GM23338 (cell line): Measurements from ENCODE around the gene PHF23. TPM values are rescaled to one million over a fixed set of nuclear protein-coding genes. Genes with fewer than 3 reads are reported as not detected.
A peak's percentile ranks its signal among the peaks of the same experiment; 100 is the strongest.

Experiments
- ATAC-seq: fragments of 200-7000 bp; cut with Tn5 transposase; 3 replicates; pipeline ENCODE4 v1.9.1; 2020
- DNase-seq: peaks from one replicate; pipeline ENCODE4 v3.0.0-alpha.2; 2015; ENCODE audit warnings: low spot score
- H2AFZ ChIP-seq: fragments of 200-600 bp; sonication (generic); 2 replicates; pipeline ENCODE4 v1.8.0; 2016; ENCODE audit warnings: antibody characterized with exemption, mild to moderate bottlenecking, moderate library complexity
- H3F3A ChIP-seq: fragments of 200-600 bp; sonication (generic); replicated peaks from 2 replicates; pipeline ENCODE4 v1.8.0; 2017; ENCODE audit warnings: antibody characterized with exemption, mixed run types, low read depth
- H3K27ac ChIP-seq: fragments of 200-600 bp; sonication (generic); 2 replicates; pipeline ENCODE4 v1.6.1; 2016; ENCODE audit warnings: low read depth
- H3K27me3 ChIP-seq: fragments of 200-600 bp; sonication (generic); 2 replicates; pipeline ENCODE4 v1.8.0; 2016; ENCODE audit warnings: mild to moderate bottlenecking, mixed run types, moderate library complexity; ENCODE audit not compliant: insufficient read depth
- H3K36me3 ChIP-seq: fragments of 200-600 bp; sonication (generic); 2 replicates; pipeline ENCODE4 v1.8.0; 2016; ENCODE audit warnings: mild to moderate bottlenecking; ENCODE audit not compliant: insufficient read depth
- H3K4me1 ChIP-seq: fragments of 200-600 bp; sonication (generic); 2 replicates; pipeline ENCODE4 v1.8.0; 2016; ENCODE audit warnings: mild to moderate bottlenecking, moderate library complexity; ENCODE audit not compliant: insufficient read depth
- H3K4me2 ChIP-seq: fragments of 200-600 bp; sonication (generic); 2 replicates; pipeline ENCODE4 v1.7.1; 2017; ENCODE audit warnings: mixed run types
- H3K4me3 ChIP-seq: fragments of 200-600 bp; sonication (generic); 2 replicates; pipeline ENCODE4 v1.6.1; 2016; ENCODE audit warnings: mixed run types
- H3K79me2 ChIP-seq: fragments of 200-600 bp; sonication (generic); replicated peaks from 2 replicates; pipeline ENCODE4 v1.8.0; 2017; ENCODE audit warnings: mild to moderate bottlenecking; ENCODE audit not compliant: insufficient read depth
- H3K9me2 ChIP-seq: fragments of 200-600 bp; sonication (generic); 2 replicates; pipeline ENCODE4 v1.8.0; 2017; ENCODE audit not compliant: insufficient read depth
- H4K20me1 ChIP-seq: fragments of 200-600 bp; sonication (generic); replicated peaks from 2 replicates; pipeline ENCODE4 v1.8.0; 2017; ENCODE audit warnings: mild to moderate bottlenecking; ENCODE audit not compliant: insufficient read depth
- H3K27ac Mint-ChIP-seq: 2 replicates; pipeline ENCODE4 v1.8.0; 2020; ENCODE audit warnings: inconsistent platforms, mild to moderate bottlenecking, moderate library complexity, mixed read lengths
- H3K27me3 Mint-ChIP-seq: 3 replicates; pipeline ENCODE4 v1.8.0; 2022; ENCODE audit warnings: low read depth, mild to moderate bottlenecking, moderate library complexity, mixed read lengths, inconsistent platforms; ENCODE audit not compliant: insufficient read depth, poor library complexity
- H3K36me3 Mint-ChIP-seq: 3 replicates; pipeline ENCODE4 v1.8.0; 2021; ENCODE audit warnings: low read depth, mild to moderate bottlenecking, inconsistent platforms, moderate library complexity, mixed read lengths
- H3K4me1 Mint-ChIP-seq: 3 replicates; pipeline ENCODE4 v1.8.0; 2020; ENCODE audit warnings: mild to moderate bottlenecking, inconsistent platforms, mixed read lengths
- H3K4me3 Mint-ChIP-seq: 3 replicates; pipeline ENCODE4 v1.8.0; 2021; ENCODE audit warnings: moderate library complexity, mild to moderate bottlenecking, inconsistent platforms, mixed read lengths
- H3K9me3 Mint-ChIP-seq: 3 replicates; pipeline ENCODE4 v1.8.0; 2020; ENCODE audit warnings: moderate library complexity, mild to moderate bottlenecking, inconsistent platforms, mixed read lengths
- CREB1 ChIP-seq: fragments of 250-450 bp; sonication (Bioruptor Pico); IDR thresholded peaks from 2 replicates; pipeline ENCODE4 v1.5.0; 2020; ENCODE audit warnings: low read depth, mild to moderate bottlenecking, moderate library complexity
- CTCF ChIP-seq, 2 experiments: fragments of 200-600 bp in 1 of 2; sonication (generic) in 1 of 2; conservative IDR thresholded peaks; 2 replicates each; pipeline versions ENCODE4 v1.5.1 to v1.6.1; 2016 to 2017; ENCODE audit warnings: antibody characterized with exemption in 2 of 2, low read depth in 2 of 2, mild to moderate bottlenecking in 2 of 2, moderate library complexity in 1 of 2
- ETS1 ChIP-seq: IDR thresholded peaks from 2 replicates; pipeline ENCODE4 v1.6.1; 2016; ENCODE audit warnings: antibody characterized with exemption
- EZH2 ChIP-seq: fragments of 200-600 bp; sonication (generic); IDR thresholded peaks from one replicate; pipeline ENCODE4 v1.8.0; 2017; ENCODE audit warnings: antibody characterized with exemption, mild to moderate bottlenecking, low read depth; ENCODE audit not compliant: unreplicated experiment
- EZH2phosphoT487 ChIP-seq: fragments of 200-600 bp; sonication (generic); IDR thresholded peaks from one replicate; pipeline ENCODE4 v1.8.1; 2018; ENCODE audit warnings: antibody characterized with exemption; ENCODE audit not compliant: unreplicated experiment
- JUNB ChIP-seq: IDR thresholded peaks from one replicate; pipeline ENCODE4 v1.6.1; 2016; ENCODE audit warnings: antibody characterized with exemption; ENCODE audit not compliant: unreplicated experiment
- NANOG ChIP-seq: IDR thresholded peaks from 2 replicates; pipeline ENCODE4 v1.6.1; 2016; ENCODE audit warnings: antibody characterized with exemption, borderline replicate concordance
- POLR2AphosphoS5 ChIP-seq: IDR thresholded peaks from 2 replicates; pipeline ENCODE4 v1.6.1; 2016; ENCODE audit warnings: antibody characterized with exemption, low read depth
- REST ChIP-seq: IDR thresholded peaks from one replicate; pipeline ENCODE4 v1.6.1; 2018; ENCODE audit warnings: antibody characterized with exemption; ENCODE audit not compliant: unreplicated experiment
- STAT1 ChIP-seq: IDR thresholded peaks from one replicate; pipeline ENCODE4 v1.6.1; 2016; ENCODE audit warnings: antibody characterized with exemption; ENCODE audit not compliant: unreplicated experiment
- ZNF114 ChIP-seq: fragments of 250-450 bp; sonication (Bioruptor Pico); IDR thresholded peaks from 2 replicates; pipeline ENCODE4 v1.5.0; 2020; ENCODE audit warnings: mild to moderate bottlenecking, moderate library complexity
- ZNF331 ChIP-seq: fragments of 250-450 bp; sonication (Bioruptor Pico); IDR thresholded peaks from 2 replicates; pipeline ENCODE4 v1.5.0; 2020; ENCODE audit warnings: low read depth, mild to moderate bottlenecking, moderate library complexity
- ZNF462 ChIP-seq: fragments of 250-450 bp; sonication (Bioruptor Pico); IDR thresholded peaks from 2 replicates; pipeline ENCODE4 v1.5.0; 2020; ENCODE audit warnings: mild to moderate bottlenecking, moderate library complexity
- polyA plus RNA-seq: library from polyadenylated mRNA; unstranded; fragments of >200 nt; fragmentation: Nextera tagmentation; extraction: Ambion mirVana; gene quantifications from 2 replicates; pipeline ENCODE4 v1.2.1, GENCODE V29; 2016
- total RNA-seq: library from RNA; depleted of rRNA; stranded (reverse); fragments of >200 nt; shearing (Covaris generic); gene quantifications from 2 replicates; pipeline ENCODE4 v1.2.3, GENCODE V29; 2014

PHF23 gene
- total and polyA plus RNA-seq, 2 experiments from 2014 or later, result 35.4 to 51.0 TPM

- Histone ChIP-seq H3K4me2 (peak within 1 kb of the TSS; percentile 97), H3K4me1 (peaks cover 21% of the 10 kb centered on the region), H3K36me3 (peaks cover 11% of the 10 kb centered on the region), H3K27me3 (no peaks in the 10 kb centered on the region), H3F3A (peaks cover 36% of the 10 kb centered on the region), H2AFZ (peak within 1 kb of the TSS; percentile 88), H4K20me1 (peaks cover 37% of the 10 kb centered on the region), H3K27ac (peak within 1 kb of the TSS; percentile 85), H3K79me2 (peaks cover 74% of the 10 kb centered on the region), H3K4me3 (peak within 1 kb of the TSS; percentile 97), H3K9me2 (no peaks in the 10 kb centered on the region)
- Mint-ChIP-seq H3K4me1 (peaks cover 26% of the 10 kb centered on the region), H3K36me3 (peaks cover 52% of the 10 kb centered on the region), H3K4me3 (peak within 1 kb of the TSS; percentile 100), H3K9me3 (peaks cover 3% of the 10 kb centered on the region; the same call in 2 of the 3 replicates), H3K27me3 (peaks cover 19% of the 10 kb centered on the region), H3K27ac (peak within 1 kb of the TSS; percentile 97)
- TF ChIP-seq ZNF462 (CRISPR knock-in tag) (no peak), ZNF331 (CRISPR knock-in tag) (no peak), STAT1 (no peak), POLR2AphosphoS5 (peak; percentile 100), ETS1 (peak; percentile 61; the same call in 1 of the 2 replicates), NANOG (no peak), CTCF (conservative IDR thresholded peaks at IDR 0.05; ENCODE audit: low read depth in 2 of 2) (no peak), EZH2phosphoT487 (no peak), CREB1 (CRISPR knock-in tag) (peak; percentile 78), REST (no peak), ZNF114 (CRISPR knock-in tag) (no peak), JUNB (no peak), EZH2 (no peak)
- DNase-seq, result peak; percentile 99
- peak; percentile 42 for ATAC-seq
Measured at GRCh38 chr17:7234083-7234951, 4.9 kb downstream of the PHF23 start, which contains the start of gene DVL2. DVL2 (minus strand) TSS chr17:7234517; CDS start chr17:7234262, 255 bp downstream.
